Mucosa of gallbladder (tissue), 1 donor: ENCODE results near the gene TCERG1L. TPM values are rescaled to one million over a fixed set of nuclear protein-coding genes. Genes with fewer than 3 reads are reported as not detected.
"Not testable (repeated sequence)": the region's sequence is repeated elsewhere in the genome, so short reads cannot be mapped to it uniquely, and the experiment has no call there.

Source experiments
- DNase-seq: peaks from one replicate; pipeline ENCODE4 v3.0.0-alpha.2; 2020; ENCODE audit warnings: low spot score
- total RNA-seq: library from RNA; stranded (reverse); gene quantifications from one replicate; pipeline ENCODE4 v1.2.1, GENCODE V29; 2021
- donor health status: DM: no; HTN: no; CAD: no.

The TCERG1L gene
- total RNA-seq, 1 donor from 2014 or later, result not detected

GRCh38 chr10:131109291-131109690 is 202.2 kb downstream of the TCERG1L start:
- no peak for DNase-seq

GRCh38 chr10:131107970-131108369 is 203.6 kb downstream of the TCERG1L start:
- no peak for DNase-seq

GRCh38 chr10:131102676-131103075 is 208.8 kb downstream of the TCERG1L start:
- no peak for DNase-seq

GRCh38 chr10:131102147-131102546 is 209.4 kb downstream of the TCERG1L start:
- no peak for DNase-seq

- not testable (repeated sequence) for DNase-seq
Observed at GRCh38 chr10:131100418-131101410, 210.8 kb downstream of the TCERG1L start.

GRCh38 chr10:131099028-131099726 is 212.3 kb downstream of the TCERG1L start:
- DNase-seq, result no peak

GRCh38 chr10:131098416-131098952 is 213.0 kb downstream of the TCERG1L start:
- no peak for DNase-seq

GRCh38 chr10:131096031-131096430 is 215.5 kb downstream of the TCERG1L start:
- no peak for DNase-seq

- DNase-seq, result no peak
Observed at GRCh38 chr10:131095313-131095580, 216.3 kb downstream of the TCERG1L start.

- DNase-seq, result no peak
Observed at GRCh38 chr10:131094527-131095312, 216.8 kb downstream of the TCERG1L start.

GRCh38 chr10:131093795-131094366 is 217.6 kb downstream of the TCERG1L start:
- no peak for DNase-seq

GRCh38 chr10:131093346-131093745 is 218.2 kb downstream of the TCERG1L start:
- no peak for DNase-seq

GRCh38 chr10:131092876-131093275 is 218.6 kb downstream of the TCERG1L start:
- DNase-seq, result no peak

GRCh38 chr10:131092386-131092785 is 219.1 kb downstream of the TCERG1L start:
- DNase-seq, result no peak

GRCh38 chr10:131091682-131092081 is 219.8 kb downstream of the TCERG1L start:
- no peak for DNase-seq

- no peak for DNase-seq
Observed at GRCh38 chr10:131090761-131091661, 220.5 kb downstream of the TCERG1L start.

GRCh38 chr10:131089861-131090260 is 221.7 kb downstream of the TCERG1L start:
- no peak for DNase-seq

- DNase-seq, result no peak
Observed at GRCh38 chr10:131089150-131089549, 222.4 kb downstream of the TCERG1L start.

- no peak for DNase-seq
Observed at GRCh38 chr10:131088619-131089018, 222.9 kb downstream of the TCERG1L start.

GRCh38 chr10:131087464-131088215 is 223.9 kb downstream of the TCERG1L start:
- DNase-seq, result no peak
